IMR-90 (cell line): Measurements from ENCODE around the gene NKD1. TPM values are rescaled to one million over a fixed set of nuclear protein-coding genes. Genes with fewer than 3 reads are reported as not detected.

Experiments
- ATAC-seq: fragments of 200-7000 bp; cut with Tn5 transposase; 2 replicates; pipeline ENCODE4 v1.9.1; 2020; ENCODE audit warnings: low read depth, mild to moderate bottlenecking, moderate library complexity
- BruUV-seq: library from RNA; stranded (reverse); fragments of 400-500 nt; replicated peaks from 2 replicates; lab custom pipeline; 2021; lab: Mats Ljungman, UMichigan
- CTCF ChIA-PET: fragments of 300-600 bp; formaldehyde crosslinking; extraction: SDS; loops from one replicate; lab custom pipeline; 2021; ENCODE audit warnings: antibody characterized with exemption; lab: Yijun Ruan, JAX
- POLR2A ChIA-PET: fragments of 300-600 bp; sonication (Branson Sonifier 250); formaldehyde crosslinking; loops from one replicate; lab custom pipeline; 2022; ENCODE audit warnings: antibody characterized with exemption; ENCODE audit not compliant: unreplicated experiment; lab: Charles Lee
- DNase-seq: peaks from one replicate; pipeline ENCODE4 v3.0.0; 2013
- H2AFZ ChIP-seq: replicated peaks from 2 replicates; pipeline ENCODE3; 2013; ENCODE audit warnings: low read length, mild to moderate bottlenecking; ENCODE audit not compliant: poor library complexity
- H2AK5ac ChIP-seq: 2 replicates; pipeline ENCODE4 v1.6.1; 2013; ENCODE audit warnings: low read depth, low read length, inconsistent platforms
- H2AK9ac ChIP-seq: replicated peaks from 2 replicates; pipeline ENCODE3; 2013; ENCODE audit warnings: mild to moderate bottlenecking, low read depth, low read length, moderate library complexity; ENCODE audit not compliant: poor library complexity
- H2BK120ac ChIP-seq: 2 replicates; pipeline ENCODE4 v1.6.1; 2013; ENCODE audit warnings: low read depth, low read length, inconsistent platforms
- H2BK15ac ChIP-seq: 3 replicates; pipeline ENCODE4 v1.6.1; 2013; ENCODE audit warnings: low read depth, low read length, inconsistent platforms
- H2BK20ac ChIP-seq: 2 replicates; pipeline ENCODE4 v1.6.1; 2013; ENCODE audit warnings: low read depth, mild to moderate bottlenecking, inconsistent platforms, low read length, moderate library complexity
- H2BK5ac ChIP-seq: 2 replicates; pipeline ENCODE4 v1.6.1; 2013; ENCODE audit warnings: mild to moderate bottlenecking, low read depth, low read length, inconsistent platforms; ENCODE audit not compliant: poor library complexity, severe bottlenecking
- H3K14ac ChIP-seq: replicated peaks from 2 replicates; pipeline ENCODE4 v1.6.1; 2013; ENCODE audit warnings: low read depth, low read length, inconsistent platforms
- H3K18ac ChIP-seq: 2 replicates; pipeline ENCODE4 v1.6.1; 2013; ENCODE audit warnings: low read depth, low read length, control low read depth
- H3K23ac ChIP-seq: 2 replicates; pipeline ENCODE4 v1.6.1; 2013; ENCODE audit warnings: low read depth, low read length, inconsistent platforms
- H3K27ac ChIP-seq: 2 replicates; pipeline ENCODE4 v1.5.1; 2013; ENCODE audit warnings: mild to moderate bottlenecking, control low read depth, low read length; ENCODE audit not compliant: insufficient read depth
- H3K27me3 ChIP-seq: 2 replicates; pipeline ENCODE4 v1.6.1; 2013; ENCODE audit warnings: low read length; ENCODE audit not compliant: control insufficient read depth, insufficient read depth
- H3K36me3 ChIP-seq: 2 replicates; pipeline ENCODE4 v1.6.1; 2013; ENCODE audit warnings: low read length, mixed read lengths; ENCODE audit not compliant: control insufficient read depth, insufficient read depth
- H3K4ac ChIP-seq: 2 replicates; pipeline ENCODE4 v1.6.1; 2013; ENCODE audit warnings: low read depth, low read length, inconsistent platforms
- H3K4me1 ChIP-seq: 2 replicates; pipeline ENCODE4 v1.6.1; 2013; ENCODE audit warnings: low read length, mixed read lengths; ENCODE audit not compliant: control insufficient read depth, insufficient read depth
- H3K4me2 ChIP-seq: 2 replicates; pipeline ENCODE4 v1.6.1; 2013; ENCODE audit warnings: low read depth, mild to moderate bottlenecking, control low read depth, low read length, moderate library complexity
- H3K4me3 ChIP-seq: 2 replicates; pipeline ENCODE4 v1.5.1; 2013; ENCODE audit warnings: low read depth, mild to moderate bottlenecking, control low read depth, low read length, moderate library complexity; ENCODE audit not compliant: insufficient read depth
- H3K56ac ChIP-seq: 2 replicates; pipeline ENCODE4 v1.6.1; 2013; ENCODE audit warnings: low read length, inconsistent platforms; ENCODE audit not compliant: insufficient read depth; ENCODE audit errors: extremely low read depth
- H3K79me1 ChIP-seq, 2 experiments: 2 replicates each; pipeline ENCODE4 v1.6.1; 2013; ENCODE audit warnings: low read length in 2 of 2, inconsistent platforms in 1 of 2, low read depth in 1 of 2
- H3K9ac ChIP-seq: 2 replicates; pipeline ENCODE4 v1.6.1; 2013; ENCODE audit warnings: low read depth, low read length, control low read depth
- H3K9me1 ChIP-seq: 2 replicates; pipeline ENCODE4 v1.6.1; 2013; ENCODE audit warnings: low read length, inconsistent platforms; ENCODE audit not compliant: insufficient read depth
- H3K9me3 ChIP-seq: 2 replicates; pipeline ENCODE4 v1.6.1; 2013; ENCODE audit warnings: low read length; ENCODE audit not compliant: control insufficient read depth, insufficient read depth
- H4K20me1 ChIP-seq: 2 replicates; pipeline ENCODE4 v1.6.1; 2013; ENCODE audit warnings: low read length, inconsistent platforms; ENCODE audit not compliant: insufficient read depth
- H4K5ac ChIP-seq: 2 replicates; pipeline ENCODE4 v1.6.1; 2013; ENCODE audit warnings: mild to moderate bottlenecking, low read depth, low read length, control low read depth
- H4K8ac ChIP-seq, 2 experiments: 2 replicates each; pipeline ENCODE4 v1.6.1; 2013; ENCODE audit warnings: low read depth in 2 of 2, low read length in 2 of 2, control low read depth in 1 of 2, inconsistent platforms in 1 of 2
- H4K91ac ChIP-seq: 2 replicates; pipeline ENCODE4 v1.6.1; 2013; ENCODE audit warnings: low read depth, low read length, inconsistent platforms; ENCODE audit not compliant: insufficient read depth
- BHLHE40 ChIP-seq: fragments of 150-350 bp; IDR thresholded peaks from 2 replicates; pipeline ENCODE4 v1.6.1; 2016; ENCODE audit warnings: mild to moderate bottlenecking, low read depth, low read length
- CEBPB ChIP-seq: IDR thresholded peaks from 2 replicates; pipeline ENCODE4 v1.6.1; 2012; ENCODE audit warnings: low read depth, low read length, improper control_type of control experiment
- CHD1 ChIP-seq: IDR thresholded peaks from 2 replicates; pipeline ENCODE4 v1.6.1; 2012; ENCODE audit warnings: low read depth, low read length, improper control_type of control experiment
- CTCF ChIP-seq: conservative IDR thresholded peaks from 2 replicates; pipeline ENCODE4 v1.5.1; 2012; ENCODE audit warnings: mild to moderate bottlenecking, low read depth, low read length, improper control_type of control experiment
- ELK1 ChIP-seq: fragments of 150-350 bp; IDR thresholded peaks from 2 replicates; pipeline ENCODE4 v1.6.1; 2016; ENCODE audit warnings: low read depth, mild to moderate bottlenecking, low read length, moderate library complexity, borderline replicate concordance
- FOS ChIP-seq: fragments of 150-350 bp; IDR thresholded peaks from 2 replicates; pipeline ENCODE4 v1.6.1; 2016; ENCODE audit warnings: low read depth, low read length
- MAFK ChIP-seq: IDR thresholded peaks from 2 replicates; pipeline ENCODE4 v1.6.1; 2012; ENCODE audit warnings: low read depth, low read length, improper control_type of control experiment
- MAZ ChIP-seq: IDR thresholded peaks from 2 replicates; pipeline ENCODE4 v1.6.1; 2012; ENCODE audit warnings: low read depth, mild to moderate bottlenecking, low read length, improper control_type of control experiment, moderate library complexity, borderline replicate concordance
- MXI1 ChIP-seq: IDR thresholded peaks from 2 replicates; pipeline ENCODE4 v1.6.1; 2012; ENCODE audit warnings: low read depth, mild to moderate bottlenecking, low read length, moderate library complexity, borderline replicate concordance
- POLR2A ChIP-seq: IDR thresholded peaks from 2 replicates; pipeline ENCODE4 v1.6.1; 2012; ENCODE audit warnings: mild to moderate bottlenecking, low read depth, low read length
- RAD21 ChIP-seq: IDR thresholded peaks from 2 replicates; pipeline ENCODE4 v1.6.1; 2012; ENCODE audit warnings: low read length, improper control_type of control experiment
- RCOR1 ChIP-seq: IDR thresholded peaks from 2 replicates; pipeline ENCODE4 v1.6.1; 2012; ENCODE audit warnings: mild to moderate bottlenecking, low read length, improper control_type of control experiment; ENCODE audit not compliant: insufficient replicate concordance
- RFX5 ChIP-seq: IDR thresholded peaks from 2 replicates; pipeline ENCODE4 v1.8.0; 2012; ENCODE audit warnings: low read depth, mild to moderate bottlenecking, low read length, moderate library complexity
- SMC3 ChIP-seq: fragments of 150-350 bp; IDR thresholded peaks from 2 replicates; pipeline ENCODE4 v1.6.1; 2016; ENCODE audit warnings: low read depth, mild to moderate bottlenecking, antibody characterized with exemption, low read length, moderate library complexity
- USF2 ChIP-seq: fragments of 150-350 bp; IDR thresholded peaks from 2 replicates; pipeline ENCODE4 v1.6.1; 2017; ENCODE audit warnings: mild to moderate bottlenecking, antibody characterized with exemption, low read length, low read depth
- WGBS, 2 experiments: methylation state at CpG; one replicate each; pipeline versions ENCODE4 v1.1.5 to v1.1.7; 2013; ENCODE audit warnings: missing lambda C conversion rate in 2 of 2; ENCODE audit not compliant: insufficient read length in 1 of 2; ENCODE audit errors: extremely low coverage in 2 of 2; 5-methylcytosine and 5-hydroxymethylcytosine counted together
- dilution Hi-C: fragments of 300-500 bp; cut with HindIII; formaldehyde crosslinking; loops from one replicate; pipeline ENCODE4 v1.14.3; 2018; ENCODE audit warnings: low sequenced_read_pairs; ENCODE audit not compliant: unreplicated experiment
- in situ Hi-C: fragments of 300-500 bp; cut with MboI; formaldehyde crosslinking; loops from 3 replicates; pipeline ENCODE4 v1.14.3; 2019; ENCODE audit warnings: low sequenced_read_pairs, inconsistent platforms, mixed read lengths
- intact Hi-C: fragments of 100-400 bp; cut with micrococcal nuclease; formaldehyde crosslinking; loops from 2 replicates; pipeline ENCODE4 v1.10.0; 2022
- polyA plus RNA-seq, 3 experiments: library from polyadenylated mRNA; depleted of rRNA; stranded (reverse); fragments of >200 nt; gene quantifications; 2 replicates each; pipeline ENCODE4 v1.2.3, GENCODE V29; 2012; ENCODE audit warnings: low replicate concordance in 1 of 3
- total RNA-seq: library from RNA; depleted of rRNA; stranded (reverse); fragments of >200 nt; gene quantifications from 2 replicates; pipeline ENCODE4 v1.2.3, GENCODE V29; 2012

NKD1 gene
- total and polyA plus RNA-seq, 2 of the 4 experiments (the other 2 are of a cell fraction) = not detected

GRCh38 chr16:50559804-50560514 lies 11.8 kb downstream of the NKD1 start:
- dilution Hi-C loops = no loop called here
- WGBS, 2 experiments = 20% methylated on average over 1 of the region's 13 CpGs; no CpG with 5 or more reads in 1 of the 2 experiments
- BruUV-seq = no TSS peak

More at GRCh38 chr16:50559804-50560514, 11.8 kb downstream of the NKD1 start:
- no peaks in the 10 kb centered on the region for H3K36me3 ChIP-seq
- H3K4ac ChIP-seq = no peak overlapping the region
- H2AK5ac ChIP-seq = no peak overlapping the region
- H3K27ac ChIP-seq = no peak overlapping the region
- in situ Hi-C loops (no loop called here), intact Hi-C loops (no loop called here)
- H2BK120ac ChIP-seq = no peak overlapping the region
- H3K4me3 ChIP-seq = no peak overlapping the region
- H2BK20ac ChIP-seq = no peak overlapping the region
- H2BK15ac ChIP-seq = no peak overlapping the region
- H3K9me3 ChIP-seq = peaks cover 2% of the 10 kb centered on the region; the same call in 1 of the 2 replicates
- no peak overlapping the region for H3K23ac ChIP-seq
- no peak overlapping the region for H2AK9ac ChIP-seq
- POLR2A ChIA-PET = no interaction called here
- no peak overlapping the region for H2BK5ac ChIP-seq
- TF ChIP-seq RAD21 (no peak), POLR2A (no peak), SMC3 (no peak), RCOR1 (no peak), CHD1 (no peak), MAFK (no peak), MXI1 (no peak), ELK1 (no peak), CTCF (no peak), MAZ (no peak), BHLHE40 (no peak), RFX5 (no peak), CEBPB (no peak), FOS (no peak), USF2 (no peak)
- H3K56ac ChIP-seq = no peak overlapping the region
- no peak overlapping the region for H3K18ac ChIP-seq
- H3K9ac ChIP-seq = no peak overlapping the region
- H4K91ac ChIP-seq = no peak overlapping the region
- ATAC-seq (no peak), DNase-seq (no peak)
- peaks cover 3% of the 10 kb centered on the region for H3K27me3 ChIP-seq
- H3K9me1 ChIP-seq = no peaks in the 10 kb centered on the region
- no peaks in the 10 kb centered on the region for H4K20me1 ChIP-seq
- H3K4me2 ChIP-seq = no peak overlapping the region
- H3K4me1 ChIP-seq = no peaks in the 10 kb centered on the region
- CTCF ChIA-PET = no interaction called here
- H2AFZ ChIP-seq = no peak overlapping the region
- H3K79me1 ChIP-seq = no peaks in the 10 kb centered on the region
- no peak overlapping the region for H3K14ac ChIP-seq
- no peak overlapping the region for H4K5ac ChIP-seq
- H4K8ac ChIP-seq = no peak overlapping the region
